ENCODE data around the gene GNA15.

DNA sequence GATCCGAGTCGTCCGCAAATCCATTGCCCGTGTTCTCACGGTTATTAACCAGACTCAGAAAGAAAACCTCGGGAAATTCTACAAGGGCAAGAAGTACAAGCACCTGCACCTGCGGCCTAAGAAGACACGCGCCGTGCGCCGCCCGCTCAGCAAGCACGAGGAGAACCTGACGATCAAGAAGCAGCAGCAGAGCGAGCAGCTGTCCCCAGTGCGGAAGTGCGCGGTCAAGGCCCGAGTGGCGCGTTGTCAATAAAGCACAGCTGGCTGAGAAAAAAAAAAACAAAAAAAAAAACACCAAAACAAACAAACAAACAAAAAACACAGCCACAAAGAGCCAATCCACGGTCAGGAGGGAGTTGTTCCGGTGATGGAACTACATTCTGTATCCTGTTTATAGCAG, 4.7 kb upstream of the GNA15 start:
- TF ChIP-seq, protein P1, sequence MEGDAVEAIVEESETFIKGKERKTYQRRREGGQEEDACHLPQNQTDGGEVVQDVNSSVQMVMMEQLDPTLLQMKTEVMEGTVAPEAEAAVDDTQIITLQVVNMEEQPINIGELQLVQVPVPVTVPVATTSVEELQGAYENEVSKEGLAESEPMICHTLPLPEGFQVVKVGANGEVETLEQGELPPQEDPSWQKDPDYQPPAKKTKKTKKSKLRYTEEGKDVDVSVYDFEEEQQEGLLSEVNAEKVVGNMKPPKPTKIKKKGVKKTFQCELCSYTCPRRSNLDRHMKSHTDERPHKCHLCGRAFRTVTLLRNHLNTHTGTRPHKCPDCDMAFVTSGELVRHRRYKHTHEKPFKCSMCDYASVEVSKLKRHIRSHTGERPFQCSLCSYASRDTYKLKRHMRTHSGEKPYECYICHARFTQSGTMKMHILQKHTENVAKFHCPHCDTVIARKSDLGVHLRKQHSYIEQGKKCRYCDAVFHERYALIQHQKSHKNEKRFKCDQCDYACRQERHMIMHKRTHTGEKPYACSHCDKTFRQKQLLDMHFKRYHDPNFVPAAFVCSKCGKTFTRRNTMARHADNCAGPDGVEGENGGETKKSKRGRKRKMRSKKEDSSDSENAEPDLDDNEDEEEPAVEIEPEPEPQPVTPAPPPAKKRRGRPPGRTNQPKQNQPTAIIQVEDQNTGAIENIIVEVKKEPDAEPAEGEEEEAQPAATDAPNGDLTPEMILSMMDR (IDR thresholded peaks at IDR 0.05; ENCODE audit: low read depth, low read length, poor library complexity, severe bottlenecking), result no peak
- TF ChIP-seq EZH2phosphoT487 (IDR thresholded peaks at IDR 0.05; ENCODE audit: borderline replicate concordance, low read length), result no peak
